ENCODE results near the gene ZNF746. TPM values are rescaled to one million over a fixed set of nuclear protein-coding genes. Genes with fewer than 3 reads are reported as not detected.

ZNF746 gene
- total and polyA plus RNA-seq, 9 of the 15 experiments (the other 6 are each of a cell fraction or from before 2014, with no cell fraction given): 1.7 to 31.6 (median 13.3) TPM

DNA sequence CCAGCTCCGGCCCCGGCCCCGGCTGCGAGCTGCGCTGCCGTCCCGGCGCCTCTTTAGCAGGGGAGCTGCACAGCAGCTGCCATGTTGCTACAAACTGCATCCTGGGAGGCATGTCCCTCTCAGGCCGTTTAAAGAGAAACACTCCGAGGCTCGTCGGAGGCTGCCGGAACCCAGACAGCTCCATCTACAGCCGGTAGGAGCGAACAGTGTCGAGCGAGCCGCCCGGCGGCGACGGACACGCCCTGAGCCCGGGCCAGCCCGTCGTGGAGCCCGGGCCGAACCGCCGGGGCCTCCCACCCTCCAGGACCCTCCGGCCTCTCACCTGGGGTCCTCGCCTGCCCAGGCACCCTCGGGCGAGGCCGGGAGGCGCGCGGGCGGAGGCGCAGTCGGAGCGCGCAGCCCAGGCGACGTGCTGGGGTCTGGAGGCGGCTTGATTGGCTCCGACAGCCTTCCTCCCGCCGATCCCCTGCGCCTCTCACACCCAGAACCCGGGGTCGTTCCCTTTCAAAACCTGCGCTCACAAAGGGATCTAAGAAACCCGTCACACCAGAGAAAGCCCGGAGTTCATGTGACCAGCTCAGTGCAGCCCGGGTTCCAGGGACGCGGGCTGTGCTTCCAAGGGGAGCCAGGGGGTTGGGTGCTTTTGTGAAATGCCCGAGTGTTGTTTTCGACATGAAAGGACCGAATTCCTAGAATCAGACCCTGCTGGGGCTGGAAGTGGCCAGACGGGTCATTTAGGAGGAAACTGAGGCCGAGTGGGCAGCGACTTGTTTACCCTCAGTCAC lies 36.9 kb downstream of the ZNF746 start, which contains the start of gene ZNF777 (continued):
- TF ChIP-seq, protein P1, sequence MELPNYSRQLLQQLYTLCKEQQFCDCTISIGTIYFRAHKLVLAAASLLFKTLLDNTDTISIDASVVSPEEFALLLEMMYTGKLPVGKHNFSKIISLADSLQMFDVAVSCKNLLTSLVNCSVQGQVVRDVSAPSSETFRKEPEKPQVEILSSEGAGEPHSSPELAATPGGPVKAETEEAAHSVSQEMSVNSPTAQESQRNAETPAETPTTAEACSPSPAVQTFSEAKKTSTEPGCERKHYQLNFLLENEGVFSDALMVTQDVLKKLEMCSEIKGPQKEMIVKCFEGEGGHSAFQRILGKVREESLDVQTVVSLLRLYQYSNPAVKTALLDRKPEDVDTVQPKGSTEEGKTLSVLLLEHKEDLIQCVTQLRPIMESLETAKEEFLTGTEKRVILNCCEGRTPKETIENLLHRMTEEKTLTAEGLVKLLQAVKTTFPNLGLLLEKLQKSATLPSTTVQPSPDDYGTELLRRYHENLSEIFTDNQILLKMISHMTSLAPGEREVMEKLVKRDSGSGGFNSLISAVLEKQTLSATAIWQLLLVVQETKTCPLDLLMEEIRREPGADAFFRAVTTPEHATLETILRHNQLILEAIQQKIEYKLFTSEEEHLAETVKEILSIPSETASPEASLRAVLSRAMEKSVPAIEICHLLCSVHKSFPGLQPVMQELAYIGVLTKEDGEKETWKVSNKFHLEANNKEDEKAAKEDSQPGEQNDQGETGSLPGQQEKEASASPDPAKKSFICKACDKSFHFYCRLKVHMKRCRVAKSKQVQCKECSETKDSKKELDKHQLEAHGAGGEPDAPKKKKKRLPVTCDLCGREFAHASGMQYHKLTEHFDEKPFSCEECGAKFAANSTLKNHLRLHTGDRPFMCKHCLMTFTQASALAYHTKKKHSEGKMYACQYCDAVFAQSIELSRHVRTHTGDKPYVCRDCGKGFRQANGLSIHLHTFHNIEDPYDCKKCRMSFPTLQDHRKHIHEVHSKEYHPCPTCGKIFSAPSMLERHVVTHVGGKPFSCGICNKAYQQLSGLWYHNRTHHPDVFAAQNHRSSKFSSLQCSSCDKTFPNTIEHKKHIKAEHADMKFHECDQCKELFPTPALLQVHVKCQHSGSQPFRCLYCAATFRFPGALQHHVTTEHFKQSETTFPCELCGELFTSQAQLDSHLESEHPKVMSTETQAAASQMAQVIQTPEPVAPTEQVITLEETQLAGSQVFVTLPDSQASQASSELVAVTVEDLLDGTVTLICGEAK (IDR thresholded peaks at IDR 0.05): 0 out of 2 replicates have a peak, but pooled peaks have one; percentile 20
- TF ChIP-seq, protein P1 (CRISPR knock-in tag; IDR thresholded peaks at IDR 0.05): no peak
- TF ChIP-seq SMAD4 (CRISPR knock-in tag; conservative IDR thresholded peaks at IDR 0.05) (peak; percentile 81), TBL1XR1 (IDR thresholded peaks at IDR 0.05; ENCODE audit: low read length in 2 of 2) (0 out of 4 replicates have a peak, but pooled peaks of 1 of the 2 experiments have one; percentile 28), CHD2 (IDR thresholded peaks at IDR 0.05; ENCODE audit: low read depth, low read length) (0 out of 2 replicates have a peak, but pooled peaks have one; percentile 2), ZNF586 (CRISPR knock-in tag; conservative IDR thresholded peaks at IDR 0.05) (peak; percentile 57; the same call in 1 of the 2 replicates), MEF2A (IDR thresholded peaks at IDR 0.05; ENCODE audit: control insufficient read depth, low read depth, low read length) (no peak), TAF7 (tag; IDR thresholded peaks at IDR 0.05) (no peak)
- TF ChIP-seq, protein P2, sequence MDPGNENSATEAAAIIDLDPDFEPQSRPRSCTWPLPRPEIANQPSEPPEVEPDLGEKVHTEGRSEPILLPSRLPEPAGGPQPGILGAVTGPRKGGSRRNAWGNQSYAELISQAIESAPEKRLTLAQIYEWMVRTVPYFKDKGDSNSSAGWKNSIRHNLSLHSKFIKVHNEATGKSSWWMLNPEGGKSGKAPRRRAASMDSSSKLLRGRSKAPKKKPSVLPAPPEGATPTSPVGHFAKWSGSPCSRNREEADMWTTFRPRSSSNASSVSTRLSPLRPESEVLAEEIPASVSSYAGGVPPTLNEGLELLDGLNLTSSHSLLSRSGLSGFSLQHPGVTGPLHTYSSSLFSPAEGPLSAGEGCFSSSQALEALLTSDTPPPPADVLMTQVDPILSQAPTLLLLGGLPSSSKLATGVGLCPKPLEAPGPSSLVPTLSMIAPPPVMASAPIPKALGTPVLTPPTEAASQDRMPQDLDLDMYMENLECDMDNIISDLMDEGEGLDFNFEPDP (CRISPR knock-in tag; IDR thresholded peaks at IDR 0.05): no peak
- TF ChIP-seq, protein P3, sequence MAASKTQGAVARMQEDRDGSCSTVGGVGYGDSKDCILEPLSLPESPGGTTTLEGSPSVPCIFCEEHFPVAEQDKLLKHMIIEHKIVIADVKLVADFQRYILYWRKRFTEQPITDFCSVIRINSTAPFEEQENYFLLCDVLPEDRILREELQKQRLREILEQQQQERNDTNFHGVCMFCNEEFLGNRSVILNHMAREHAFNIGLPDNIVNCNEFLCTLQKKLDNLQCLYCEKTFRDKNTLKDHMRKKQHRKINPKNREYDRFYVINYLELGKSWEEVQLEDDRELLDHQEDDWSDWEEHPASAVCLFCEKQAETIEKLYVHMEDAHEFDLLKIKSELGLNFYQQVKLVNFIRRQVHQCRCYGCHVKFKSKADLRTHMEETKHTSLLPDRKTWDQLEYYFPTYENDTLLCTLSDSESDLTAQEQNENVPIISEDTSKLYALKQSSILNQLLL (CRISPR knock-in tag; IDR thresholded peaks at IDR 0.05; ENCODE audit: borderline replicate concordance): no peak
- TF ChIP-seq, protein P4, sequence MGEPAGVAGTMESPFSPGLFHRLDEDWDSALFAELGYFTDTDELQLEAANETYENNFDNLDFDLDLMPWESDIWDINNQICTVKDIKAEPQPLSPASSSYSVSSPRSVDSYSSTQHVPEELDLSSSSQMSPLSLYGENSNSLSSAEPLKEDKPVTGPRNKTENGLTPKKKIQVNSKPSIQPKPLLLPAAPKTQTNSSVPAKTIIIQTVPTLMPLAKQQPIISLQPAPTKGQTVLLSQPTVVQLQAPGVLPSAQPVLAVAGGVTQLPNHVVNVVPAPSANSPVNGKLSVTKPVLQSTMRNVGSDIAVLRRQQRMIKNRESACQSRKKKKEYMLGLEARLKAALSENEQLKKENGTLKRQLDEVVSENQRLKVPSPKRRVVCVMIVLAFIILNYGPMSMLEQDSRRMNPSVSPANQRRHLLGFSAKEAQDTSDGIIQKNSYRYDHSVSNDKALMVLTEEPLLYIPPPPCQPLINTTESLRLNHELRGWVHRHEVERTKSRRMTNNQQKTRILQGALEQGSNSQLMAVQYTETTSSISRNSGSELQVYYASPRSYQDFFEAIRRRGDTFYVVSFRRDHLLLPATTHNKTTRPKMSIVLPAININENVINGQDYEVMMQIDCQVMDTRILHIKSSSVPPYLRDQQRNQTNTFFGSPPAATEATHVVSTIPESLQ (CRISPR knock-in tag; IDR thresholded peaks at IDR 0.05): no peak

All from K562 (cell line).